Right ventricle myocardium inferior (tissue), 1 donor: ENCODE data around the gene DRICH1. TPM values are rescaled to one million over a fixed set of nuclear protein-coding genes. Genes with fewer than 3 reads are reported as not detected.

Experiments used
- total RNA-seq: library from RNA; stranded (reverse); fragmentation: NEBNext Ultra II Directional; extraction: Animal tissue kit (Norgen Biotek cat#: 25700); gene quantifications from one replicate; pipeline ENCODE4 v1.2.1, GENCODE V29; 2021
- donor health status: DM: no; HTN: yes; CAD: no; lungs with severe emphysema.

Gene DRICH1
- total RNA-seq, 1 donor from 2014 or later = not detected

Other genes with a start within 250 kb of the DRICH1 start
- gene IGLL1, start 52.0 kb downstream of the DRICH1 start, total RNA-seq = not detected
- gene RGL4, start 58.7 kb upstream of the DRICH1 start, total RNA-seq = not detected
- gene ZNF70, start 118.8 kb upstream of the DRICH1 start, total RNA-seq = 3.2 TPM
- gene VPREB3, start 122.1 kb upstream of the DRICH1 start, total RNA-seq = 0.43 TPM
- gene C22orf15, start 130.7 kb upstream of the DRICH1 start, total RNA-seq = not detected
- 1,642 TPM for gene CHCHD10, start 135.7 kb upstream of the DRICH1 start, total RNA-seq
- gene MMP11, start 140.5 kb upstream of the DRICH1 start, total RNA-seq = 28.0 TPM
- 52.5 TPM for gene SMARCB1, start 154.6 kb upstream of the DRICH1 start, total RNA-seq
- 3.1 TPM for gene DERL3, start 206.7 kb upstream of the DRICH1 start, total RNA-seq
- gene SLC2A11, start 225.6 kb upstream of the DRICH1 start, total RNA-seq = 20.3 TPM